Fibroblast of mammary gland (primary cell): ENCODE results near the gene MED6.

Source experiments
- DNase-seq: peaks from one replicate; pipeline ENCODE4 v3.0.0-alpha.2; 2010; ENCODE audit warnings: low read depth
- H3K4me3 ChIP-seq: 2 replicates; pipeline ENCODE4 v1.5.1; 2011; ENCODE audit warnings: low read depth, mild to moderate bottlenecking, low read length, moderate library complexity; ENCODE audit not compliant: control insufficient read depth
- TF ChIP-seq, protein P1 (sequence below): conservative IDR thresholded peaks from 2 replicates; pipeline ENCODE4 v1.5.1; 2011; ENCODE audit warnings: low read depth, low read length, inconsistent platforms; ENCODE audit not compliant: control insufficient read depth, insufficient read depth

The MED6 gene

GRCh38 chr14:70576891-70577290 lies 23.6 kb downstream of the MED6 start:
- no peak overlapping the region for H3K4me3 ChIP-seq
- DNase-seq: no peak
- TF ChIP-seq, protein P1, sequence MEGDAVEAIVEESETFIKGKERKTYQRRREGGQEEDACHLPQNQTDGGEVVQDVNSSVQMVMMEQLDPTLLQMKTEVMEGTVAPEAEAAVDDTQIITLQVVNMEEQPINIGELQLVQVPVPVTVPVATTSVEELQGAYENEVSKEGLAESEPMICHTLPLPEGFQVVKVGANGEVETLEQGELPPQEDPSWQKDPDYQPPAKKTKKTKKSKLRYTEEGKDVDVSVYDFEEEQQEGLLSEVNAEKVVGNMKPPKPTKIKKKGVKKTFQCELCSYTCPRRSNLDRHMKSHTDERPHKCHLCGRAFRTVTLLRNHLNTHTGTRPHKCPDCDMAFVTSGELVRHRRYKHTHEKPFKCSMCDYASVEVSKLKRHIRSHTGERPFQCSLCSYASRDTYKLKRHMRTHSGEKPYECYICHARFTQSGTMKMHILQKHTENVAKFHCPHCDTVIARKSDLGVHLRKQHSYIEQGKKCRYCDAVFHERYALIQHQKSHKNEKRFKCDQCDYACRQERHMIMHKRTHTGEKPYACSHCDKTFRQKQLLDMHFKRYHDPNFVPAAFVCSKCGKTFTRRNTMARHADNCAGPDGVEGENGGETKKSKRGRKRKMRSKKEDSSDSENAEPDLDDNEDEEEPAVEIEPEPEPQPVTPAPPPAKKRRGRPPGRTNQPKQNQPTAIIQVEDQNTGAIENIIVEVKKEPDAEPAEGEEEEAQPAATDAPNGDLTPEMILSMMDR: no peak

DNA sequence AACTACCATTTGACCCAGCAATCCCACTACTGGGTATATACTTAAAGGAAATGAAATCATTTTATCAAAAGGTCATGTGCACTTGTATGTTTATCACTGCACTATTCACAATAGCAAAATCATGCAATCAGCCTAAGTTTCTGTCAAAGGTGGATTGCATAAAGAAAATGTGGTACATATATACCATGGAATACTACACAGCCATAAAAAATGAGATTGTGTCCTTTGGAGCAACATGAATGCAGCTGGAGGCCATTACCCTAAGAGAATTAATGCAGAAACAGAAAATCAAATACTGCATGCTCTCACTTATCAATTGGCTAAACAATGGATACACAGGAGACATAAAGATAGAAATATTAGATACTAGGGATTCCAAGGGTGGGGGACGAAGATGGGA lies 27.4 kb downstream of the MED6 start:
- TF ChIP-seq, protein P1: no peak
- DNase-seq: no peak
- H3K4me3 ChIP-seq: no peak overlapping the region

- DNase-seq: no peak
- no peak overlapping the region for H3K4me3 ChIP-seq
- TF ChIP-seq, protein P1: no peak
Measured at GRCh38 chr14:70571139-70571538, 29.3 kb downstream of the MED6 start.

DNA sequence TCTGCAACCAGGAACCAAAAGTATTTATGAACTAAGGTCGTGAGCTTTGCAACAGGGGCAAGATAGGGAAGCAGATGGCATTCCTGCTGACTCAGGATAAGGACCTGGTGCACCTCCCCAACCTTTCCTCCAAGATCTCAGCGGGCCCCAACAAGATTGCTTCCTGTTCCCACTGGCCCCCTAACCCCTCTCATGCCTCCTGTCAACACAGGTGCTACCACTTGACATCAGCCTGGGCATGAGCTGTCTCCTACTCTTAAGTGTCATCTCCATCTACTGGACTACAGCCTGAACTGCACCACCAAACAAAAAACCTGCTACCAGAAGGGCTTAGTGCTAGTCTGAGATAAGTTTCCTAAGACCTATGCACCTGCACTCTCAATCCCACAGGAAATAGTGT lies 32.7 kb downstream of the MED6 start:
- peak; percentile 42 for DNase-seq
- TF ChIP-seq, protein P1: peak; percentile 60
- no peak overlapping the region for H3K4me3 ChIP-seq

GRCh38 chr14:70563869-70564268 lies 36.6 kb downstream of the MED6 start:
- TF ChIP-seq, protein P1: no peak
- no peak overlapping the region for H3K4me3 ChIP-seq
- DNase-seq: no peak

- DNase-seq: no peak
- no peak overlapping the region for H3K4me3 ChIP-seq
- TF ChIP-seq, protein P1: no peak
Measured at GRCh38 chr14:70563417-70563816, 37.0 kb downstream of the MED6 start.

DNA sequence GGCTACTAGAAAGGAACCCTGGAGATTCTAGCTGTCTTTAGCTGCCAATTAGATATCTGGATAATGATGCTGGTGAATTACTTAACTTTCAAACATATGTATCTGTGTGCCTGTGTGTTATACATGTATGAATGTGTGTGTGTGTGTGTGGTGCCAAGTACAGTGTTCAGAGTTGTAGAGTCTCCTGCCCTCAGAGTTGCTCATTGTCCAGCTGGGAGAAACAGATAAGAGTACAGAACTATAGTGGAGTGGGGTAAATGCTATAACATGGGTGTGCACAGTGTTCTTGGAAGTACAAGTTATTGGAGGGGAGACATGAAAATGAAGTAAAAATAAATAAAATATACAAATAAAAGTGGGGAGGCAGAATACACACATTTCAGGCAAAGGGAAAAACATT lies 42.1 kb downstream of the MED6 start:
- DNase-seq: no peak
- no peak overlapping the region for H3K4me3 ChIP-seq
- TF ChIP-seq, protein P1: no peak
